Activated CD8-positive, alpha-beta T cell treated with anti-CD3 and anti-CD28 coated beads for 36 hours (primary cell): ENCODE data around the gene TENT4B. TPM values are rescaled to one million over a fixed set of nuclear protein-coding genes. Genes with fewer than 3 reads are reported as not detected.

Source experiments
- ATAC-seq: fragments of 200-7000 bp; cut with Tn5 transposase; one replicate; pipeline ENCODE4 v1.10.0; 2021; ENCODE audit warnings: mild to moderate bottlenecking, moderate library complexity
- CTCF ChIA-PET: fragments of 350-600 bp; sonication (Branson Sonifier 250); formaldehyde crosslinking; loops from one replicate; lab custom pipeline; 2021; ENCODE audit warnings: antibody characterized with exemption; lab: Charles Lee
- POLR2A ChIA-PET: fragments of 350-600 bp; sonication (Branson Sonifier 250); formaldehyde crosslinking; loops from one replicate; lab custom pipeline; 2021; ENCODE audit warnings: antibody characterized with exemption; lab: Charles Lee
- DNase-seq: peaks from one replicate; pipeline ENCODE4 v3.0.0-alpha.2; 2020
- H3K27ac Mint-ChIP-seq: one replicate; pipeline ENCODE4 v1.8.0; 2021; ENCODE audit warnings: mild to moderate bottlenecking, mixed read lengths
- H3K27me3 Mint-ChIP-seq: one replicate; pipeline ENCODE4 v1.8.0; 2021; ENCODE audit warnings: mixed read lengths
- H3K36me3 Mint-ChIP-seq: one replicate; pipeline ENCODE4 v1.8.0; 2021; ENCODE audit warnings: low read depth, mixed read lengths
- H3K4me1 Mint-ChIP-seq: one replicate; pipeline ENCODE4 v1.8.0; 2021; ENCODE audit warnings: low read depth, mixed read lengths
- H3K4me3 Mint-ChIP-seq: one replicate; pipeline ENCODE4 v1.8.0; 2021; ENCODE audit warnings: mild to moderate bottlenecking, moderate library complexity, mixed read lengths
- H3K9me3 Mint-ChIP-seq: one replicate; pipeline ENCODE4 v1.8.0; 2021; ENCODE audit warnings: mixed read lengths
- CTCF ChIP-seq: fragments of 200-600 bp; IDR thresholded peaks from one replicate; pipeline ENCODE4 v1.8.0; 2022; ENCODE audit warnings: antibody characterized with exemption, mild to moderate bottlenecking
- intact Hi-C: fragments of 100-400 bp; cut with micrococcal nuclease; formaldehyde crosslinking; loops from one replicate; pipeline ENCODE4 v1.10.0; 2022
- total RNA-seq, 2 experiments: library from RNA; stranded (reverse); gene quantifications; one replicate each; pipeline ENCODE4 v1.2.3, GENCODE V29; 2021

Gene TENT4B
- total RNA-seq, 2 experiments from 2014 or later, result 19.0 to 19.2 TPM

DNA sequence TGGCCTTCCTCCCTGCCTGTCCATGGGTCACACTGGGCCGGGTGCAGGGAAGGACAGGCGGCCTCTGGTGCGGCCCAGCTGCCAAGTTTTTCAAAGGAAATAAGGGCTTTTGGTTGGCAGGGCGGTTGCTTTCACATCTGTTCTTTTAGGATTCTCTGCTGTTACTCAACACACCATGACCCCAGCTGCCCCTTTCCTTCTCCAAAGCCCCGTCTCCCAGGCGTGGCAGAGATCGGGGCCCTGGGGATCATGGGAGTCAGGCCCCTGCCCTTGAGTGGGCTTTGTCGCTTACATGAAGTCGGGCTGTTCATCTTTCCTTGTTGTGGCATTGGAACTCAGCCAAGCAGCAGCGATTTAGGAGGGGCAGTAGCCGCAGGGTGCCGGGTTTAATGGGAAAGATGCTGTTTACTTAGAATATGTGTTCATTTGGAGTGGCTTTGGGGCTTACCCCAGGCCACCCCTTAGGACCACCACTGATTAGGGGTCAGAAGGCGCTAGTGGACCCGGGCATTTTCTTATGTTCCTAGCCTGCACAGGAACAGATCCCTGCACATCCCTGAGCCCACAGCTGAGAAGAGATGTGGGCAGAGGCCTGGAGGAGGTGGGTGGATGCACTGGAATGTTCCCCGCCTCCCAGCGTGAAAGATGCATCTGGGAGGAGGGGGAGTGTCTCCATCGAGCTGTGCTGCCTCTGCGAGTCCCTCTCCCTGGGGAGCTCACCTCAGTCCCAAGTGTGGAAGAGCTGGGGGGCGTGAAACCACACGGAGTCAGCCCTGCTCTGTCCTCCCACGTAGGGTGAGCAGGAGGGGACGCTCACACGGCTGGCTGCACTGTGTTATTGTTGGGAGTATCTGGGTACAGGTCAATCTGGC, 106.5 kb downstream of the TENT4B start:
- POLR2A ChIA-PET, result interaction anchor here (1.1 to 16.4 kb wide), 3 partner anchors 8 to 22 kb away, joined by 3 to 215 read pairs (median 3); no protein-coding TSS in a partner anchor
- no peak overlapping the region for H3K27ac Mint-ChIP-seq
- ATAC-seq, result no peak
- no peak overlapping the region for H3K4me3 Mint-ChIP-seq
- TF ChIP-seq CTCF, result no peak
- H3K9me3 Mint-ChIP-seq, result peaks cover 1% of the 10 kb centered on the region
- CTCF ChIA-PET, result interaction anchor here (0.8 to 1.9 kb wide), 7 partner anchors 15 to 406 kb away, joined by 3 to 6 read pairs (median 3); partner anchors contain the start of gene CNEP1R1
- no peaks in the 10 kb centered on the region for H3K36me3 Mint-ChIP-seq
- H3K27me3 Mint-ChIP-seq, result no peaks in the 10 kb centered on the region
- peaks cover 36% of the 10 kb centered on the region for H3K4me1 Mint-ChIP-seq
- DNase-seq, result no peak
- intact Hi-C loops, result no loop called here

DNA sequence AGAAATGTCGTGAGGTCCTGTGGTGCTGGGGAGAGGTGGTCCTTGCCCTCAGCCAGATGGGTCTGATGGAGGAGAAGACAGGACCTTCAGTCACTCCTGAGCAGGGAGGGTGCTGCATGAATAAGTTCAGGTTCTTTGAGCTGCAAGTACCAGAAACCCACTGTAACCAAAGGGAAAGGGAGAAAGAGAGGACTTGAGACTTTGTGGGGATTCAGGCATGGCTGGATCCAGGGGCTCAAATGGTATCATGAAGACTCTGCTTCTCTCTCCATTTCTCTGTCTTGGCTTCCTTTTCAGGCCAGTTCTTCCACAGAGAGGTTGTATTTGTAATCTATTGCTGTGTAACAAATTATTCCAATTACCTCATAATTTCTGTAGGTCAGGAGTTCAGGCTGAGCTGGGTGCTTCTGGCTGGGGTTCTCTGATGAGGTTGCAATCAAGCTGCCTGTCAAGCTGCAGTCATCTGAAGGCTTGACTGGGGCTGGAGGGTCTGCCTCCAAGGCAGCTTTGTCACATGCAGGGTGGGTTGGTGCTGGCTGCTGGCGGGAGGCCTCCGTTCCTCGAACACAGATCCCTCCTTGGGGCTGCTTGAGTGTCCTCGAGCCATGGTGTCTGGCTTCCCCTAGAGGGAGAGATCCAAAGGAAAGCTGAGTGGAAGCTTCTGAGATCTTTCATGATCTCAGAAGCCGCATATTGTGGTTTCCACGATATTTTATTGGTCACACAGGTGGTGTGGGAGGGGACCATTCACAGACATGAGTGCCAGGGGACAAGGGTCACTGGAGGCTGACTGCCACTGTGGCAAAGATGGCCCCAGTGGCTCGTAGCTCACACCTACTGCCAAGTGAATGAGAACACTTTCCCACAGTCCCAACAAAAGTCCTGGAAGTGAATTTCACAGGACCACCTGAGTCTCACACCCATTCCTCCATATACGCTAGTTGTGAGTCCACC, 107.4 kb downstream of the TENT4B start:
- CTCF ChIA-PET, result interaction anchor here (0.8 to 1.8 kb wide), 8 partner anchors 14 to 405 kb away, joined by 3 to 5 read pairs (median 3); partner anchors contain the start of gene CNEP1R1
- DNase-seq (no peak), ATAC-seq (no peak)
- intact Hi-C loops, result no loop called here
- H3K27me3 Mint-ChIP-seq, result no peaks in the 10 kb centered on the region
- POLR2A ChIA-PET, result interaction anchor here (0.6 to 16.4 kb wide), 3 partner anchors 15 to 76 kb away, joined by 3 to 215 read pairs (median 3); no protein-coding TSS in a partner anchor
- no peak overlapping the region for H3K4me3 Mint-ChIP-seq
- H3K9me3 Mint-ChIP-seq, result peaks cover 2% of the 10 kb centered on the region
- H3K27ac Mint-ChIP-seq, result no peak overlapping the region
- TF ChIP-seq CTCF, result no peak
- H3K36me3 Mint-ChIP-seq, result no peaks in the 10 kb centered on the region
- peaks cover 44% of the 10 kb centered on the region for H3K4me1 Mint-ChIP-seq

DNA sequence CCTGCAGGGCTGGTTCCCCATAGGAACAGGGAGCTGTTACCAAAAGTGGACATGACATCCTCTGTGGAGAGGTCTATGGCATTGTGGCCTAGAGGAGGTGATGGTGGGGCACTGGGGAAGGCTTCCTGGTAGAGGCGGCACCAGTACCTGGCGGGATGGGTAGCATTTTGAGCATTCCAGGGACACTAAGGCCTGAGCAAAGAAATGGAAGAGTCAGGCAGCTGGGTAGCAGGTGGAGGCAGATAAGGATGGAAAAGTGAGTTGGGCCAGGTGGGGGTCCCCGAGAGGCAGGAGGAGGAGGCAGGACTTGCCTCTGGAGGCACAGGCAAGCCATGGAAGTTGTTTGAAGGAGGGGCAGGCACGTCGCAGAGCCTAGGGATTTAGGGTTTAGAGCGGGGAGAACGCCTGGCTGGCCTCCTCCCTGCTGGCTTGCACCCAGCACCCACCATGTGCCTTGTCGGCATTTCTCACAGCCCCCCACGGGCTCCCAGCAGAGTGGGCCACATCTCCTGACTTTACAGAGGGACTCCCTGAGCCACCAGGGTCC, 108.1 kb downstream of the TENT4B start:
- POLR2A ChIA-PET, result interaction anchor here (16.4 kb wide), 1 partner anchor 20 kb away, joined by 215 read pairs; no protein-coding TSS in a partner anchor
- CTCF ChIA-PET, result interaction anchor here (1.0 to 1.8 kb wide), 5 partner anchors 8 to 66 kb away, joined by 3 to 5 read pairs (median 3); no protein-coding TSS in a partner anchor
- no peak overlapping the region for H3K4me3 Mint-ChIP-seq
- ATAC-seq (no peak), DNase-seq (no peak)
- no peaks in the 10 kb centered on the region for H3K36me3 Mint-ChIP-seq
- no peak overlapping the region for H3K27ac Mint-ChIP-seq
- TF ChIP-seq CTCF, result no peak
- H3K27me3 Mint-ChIP-seq, result no peaks in the 10 kb centered on the region
- H3K4me1 Mint-ChIP-seq, result peaks cover 51% of the 10 kb centered on the region
- intact Hi-C loops, result no loop called here
- H3K9me3 Mint-ChIP-seq, result peaks cover 2% of the 10 kb centered on the region

- intact Hi-C loops, result no loop called here
- TF ChIP-seq CTCF, result no peak
- Mint-ChIP-seq H3K27me3 (no peaks in the 10 kb centered on the region), H3K4me1 (peaks cover 51% of the 10 kb centered on the region), H3K36me3 (no peaks in the 10 kb centered on the region), H3K27ac (no peak overlapping the region), H3K4me3 (no peak overlapping the region), H3K9me3 (peaks cover 2% of the 10 kb centered on the region)
- ChIA-PET POLR2A (interaction anchor here (16.4 kb wide), 1 partner anchor 20 kb away, joined by 215 read pairs; no protein-coding TSS in a partner anchor), CTCF (interaction anchor here (1.0 kb wide), 1 partner anchor 9 kb away, joined by 3 read pairs; no protein-coding TSS in a partner anchor)
- ATAC-seq, result no peak
- DNase-seq, result no peak
Observed at GRCh38 chr16:50261707-50262235, 108.7 kb downstream of the TENT4B start.
